Measurements from ENCODE around the gene DTX1.

The DTX1 gene

GRCh38 chr12:113096675-113097461 lies 40.3 kb downstream of the DTX1 start:
- H3K4me3 ChIP-seq (ENCODE audit: low read depth, low read length), result no peak overlapping the region
- H3K36me3 ChIP-seq (ENCODE audit: control insufficient read depth, insufficient read depth, low read length), result no peaks in the 10 kb centered on the region
- no peak overlapping the region for H3K27ac ChIP-seq
- TF ChIP-seq, protein P1, sequence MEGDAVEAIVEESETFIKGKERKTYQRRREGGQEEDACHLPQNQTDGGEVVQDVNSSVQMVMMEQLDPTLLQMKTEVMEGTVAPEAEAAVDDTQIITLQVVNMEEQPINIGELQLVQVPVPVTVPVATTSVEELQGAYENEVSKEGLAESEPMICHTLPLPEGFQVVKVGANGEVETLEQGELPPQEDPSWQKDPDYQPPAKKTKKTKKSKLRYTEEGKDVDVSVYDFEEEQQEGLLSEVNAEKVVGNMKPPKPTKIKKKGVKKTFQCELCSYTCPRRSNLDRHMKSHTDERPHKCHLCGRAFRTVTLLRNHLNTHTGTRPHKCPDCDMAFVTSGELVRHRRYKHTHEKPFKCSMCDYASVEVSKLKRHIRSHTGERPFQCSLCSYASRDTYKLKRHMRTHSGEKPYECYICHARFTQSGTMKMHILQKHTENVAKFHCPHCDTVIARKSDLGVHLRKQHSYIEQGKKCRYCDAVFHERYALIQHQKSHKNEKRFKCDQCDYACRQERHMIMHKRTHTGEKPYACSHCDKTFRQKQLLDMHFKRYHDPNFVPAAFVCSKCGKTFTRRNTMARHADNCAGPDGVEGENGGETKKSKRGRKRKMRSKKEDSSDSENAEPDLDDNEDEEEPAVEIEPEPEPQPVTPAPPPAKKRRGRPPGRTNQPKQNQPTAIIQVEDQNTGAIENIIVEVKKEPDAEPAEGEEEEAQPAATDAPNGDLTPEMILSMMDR (IDR thresholded peaks at IDR 0.05), result no peak
- H3K4me2 ChIP-seq (ENCODE audit: low read length), result no peak overlapping the region
- no peaks in the 10 kb centered on the region for H3K79me2 ChIP-seq
- H3K27me3 ChIP-seq (ENCODE audit: control insufficient read depth, insufficient read depth, low read length), result no peaks in the 10 kb centered on the region
- H3K4me1 ChIP-seq, result peaks cover 19% of the 10 kb centered on the region
- no peak overlapping the region for H2AFZ ChIP-seq
- H3K9me3 ChIP-seq (ENCODE audit: control insufficient read depth, low read length), result no peaks in the 10 kb centered on the region
- no peak overlapping the region for H3K9ac ChIP-seq

DNA sequence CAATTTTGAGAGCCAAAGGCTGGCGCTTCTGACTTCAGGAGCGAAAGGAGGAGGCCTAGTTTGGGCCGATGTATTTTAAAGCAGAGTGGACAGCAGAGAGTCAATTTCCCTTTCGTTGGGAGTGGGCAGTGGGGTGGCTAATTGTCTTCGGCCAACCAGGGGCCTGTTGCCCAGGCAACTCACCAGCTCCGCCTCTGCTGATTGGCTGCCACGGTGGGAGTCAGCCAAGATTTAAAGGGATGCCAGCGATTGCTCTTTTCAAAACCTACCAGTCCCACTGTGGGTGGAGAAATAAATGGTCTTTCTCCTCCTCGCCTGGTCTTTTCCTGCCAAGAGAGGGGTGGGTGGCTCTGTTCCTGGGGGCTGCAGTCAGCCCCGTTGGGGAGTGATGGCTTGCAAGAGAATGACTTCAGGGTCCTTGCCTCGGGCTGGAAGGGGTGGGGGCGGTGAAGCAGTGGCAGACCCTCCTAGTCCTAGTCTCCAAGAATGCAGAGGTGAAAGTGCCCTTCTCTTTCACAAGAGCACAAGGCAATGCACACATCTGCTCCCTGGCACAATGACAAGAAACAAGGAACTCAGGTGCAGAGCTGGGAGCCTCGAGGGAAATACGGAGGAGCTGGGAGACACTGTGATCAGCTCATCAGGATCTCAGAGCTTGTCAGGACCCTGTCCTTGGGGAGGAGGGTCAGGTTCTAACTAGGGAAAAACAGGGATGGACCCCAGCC lies 41.3 kb downstream of the DTX1 start:
- Histone ChIP-seq H3K36me3 (ENCODE audit: control insufficient read depth, insufficient read depth, low read length) (no peaks in the 10 kb centered on the region), H3K79me2 (no peaks in the 10 kb centered on the region), H3K4me1 (peaks cover 16% of the 10 kb centered on the region), H3K27me3 (ENCODE audit: control insufficient read depth, insufficient read depth, low read length) (no peaks in the 10 kb centered on the region), H3K9ac (no peak overlapping the region), H3K27ac (peak overlapping the region; percentile 66), H3K9me3 (ENCODE audit: control insufficient read depth, low read length) (no peaks in the 10 kb centered on the region), H2AFZ (no peak overlapping the region), H3K4me3 (ENCODE audit: low read depth, low read length) (no peak overlapping the region), H3K4me2 (ENCODE audit: low read length) (no peak overlapping the region)
- TF ChIP-seq, protein P1 (IDR thresholded peaks at IDR 0.05), result no peak

DNA sequence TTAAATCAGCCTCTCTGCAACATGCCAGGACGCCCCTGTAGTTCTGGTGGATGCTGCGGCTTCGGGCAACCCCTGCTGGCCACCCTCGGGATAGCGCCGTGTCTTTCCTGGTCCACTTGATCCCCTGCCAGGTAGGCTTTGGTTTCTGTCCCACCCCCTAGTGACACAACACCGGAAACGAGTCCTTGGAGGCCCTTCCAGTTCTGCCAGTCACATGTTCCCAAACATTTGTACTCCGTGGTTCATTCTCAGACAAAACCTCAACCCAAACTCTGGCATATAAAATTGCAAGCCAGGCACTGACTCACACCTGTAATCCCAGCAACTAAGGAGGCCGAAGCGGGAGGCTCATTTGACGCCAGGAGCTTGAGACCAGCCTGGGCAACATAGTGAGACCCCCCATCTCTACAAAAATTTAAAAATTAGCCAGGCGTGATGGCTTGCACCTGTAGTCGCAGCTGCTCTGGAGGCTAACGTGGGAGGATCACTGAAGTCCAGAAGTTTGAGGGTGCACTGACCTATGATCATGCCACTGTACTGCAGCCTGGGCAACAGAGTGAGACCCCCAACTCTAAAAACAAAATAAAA lies 42.0 kb downstream of the DTX1 start:
- no peak overlapping the region for H2AFZ ChIP-seq
- H3K79me2 ChIP-seq, result peaks cover under 1% of the 10 kb centered on the region
- no peaks in the 10 kb centered on the region for H3K36me3 ChIP-seq (ENCODE audit: control insufficient read depth, insufficient read depth, low read length)
- H3K4me1 ChIP-seq, result peaks cover 16% of the 10 kb centered on the region
- TF ChIP-seq, protein P1 (IDR thresholded peaks at IDR 0.05), result peak; percentile 95
- H3K27ac ChIP-seq, result peak overlapping the region; percentile 66
- H3K4me3 ChIP-seq (ENCODE audit: low read depth, low read length), result no peak overlapping the region
- no peak overlapping the region for H3K4me2 ChIP-seq (ENCODE audit: low read length)
- H3K9me3 ChIP-seq (ENCODE audit: control insufficient read depth, low read length), result no peaks in the 10 kb centered on the region
- H3K27me3 ChIP-seq (ENCODE audit: control insufficient read depth, insufficient read depth, low read length), result no peaks in the 10 kb centered on the region
- H3K9ac ChIP-seq, result no peak overlapping the region

DNA sequence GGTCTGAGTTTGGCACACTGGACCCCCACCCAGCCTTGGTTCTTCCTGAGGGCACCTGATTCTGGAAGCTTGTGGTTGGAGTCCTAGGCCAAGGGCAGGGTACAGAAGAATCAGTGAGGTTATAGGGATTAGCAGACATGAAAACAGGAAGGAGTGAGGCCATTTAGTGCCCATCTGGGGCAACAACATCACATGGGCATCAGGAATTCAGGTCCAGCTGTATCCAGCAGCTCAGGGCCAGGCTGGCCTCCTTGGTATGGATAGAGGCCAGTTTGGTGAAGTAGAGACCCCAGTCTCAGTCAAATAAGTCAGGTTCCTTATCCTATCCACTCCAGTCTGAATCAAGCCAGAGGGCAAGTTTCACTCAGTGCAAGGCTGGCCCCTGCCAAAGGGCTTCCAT lies 42.8 kb downstream of the DTX1 start:
- no peaks in the 10 kb centered on the region for H3K9me3 ChIP-seq (ENCODE audit: control insufficient read depth, low read length)

More for the DNA sequence above, 42.8 kb downstream of the DTX1 start:
- TF ChIP-seq, protein P1 (IDR thresholded peaks at IDR 0.05), result no peak
- no peaks in the 10 kb centered on the region for H3K36me3 ChIP-seq (ENCODE audit: control insufficient read depth, insufficient read depth, low read length)
- H3K4me2 ChIP-seq (ENCODE audit: low read length), result no peak overlapping the region
- no peak overlapping the region for H2AFZ ChIP-seq
- no peaks in the 10 kb centered on the region for H3K27me3 ChIP-seq (ENCODE audit: control insufficient read depth, insufficient read depth, low read length)
- no peak overlapping the region for H3K9ac ChIP-seq
- peak overlapping the region; percentile 66 for H3K27ac ChIP-seq
- peaks cover 3% of the 10 kb centered on the region for H3K79me2 ChIP-seq
- no peak overlapping the region for H3K4me3 ChIP-seq (ENCODE audit: low read depth, low read length)
- peaks cover 16% of the 10 kb centered on the region for H3K4me1 ChIP-seq
